K562 (cell line): Measurements from ENCODE around the gene CCDC159. TPM values are rescaled to one million over a fixed set of nuclear protein-coding genes. Genes with fewer than 3 reads are reported as not detected.
A peak's percentile ranks its signal among the peaks of the same experiment; 100 is the strongest.

Experiments used
- ATAC-seq: fragments of 200-7000 bp; cut with Tn5 transposase; 3 replicates; pipeline ENCODE4 v1.9.1; 2020; ENCODE audit warnings: moderate library complexity
- BruUV-seq: library from RNA; stranded (reverse); fragments of 400-500 nt; replicated peaks from 2 replicates; lab custom pipeline; 2021; lab: Mats Ljungman, UMichigan
- CTCF ChIA-PET: fragments of 300-600 bp; formaldehyde crosslinking; extraction: SDS; loops from one replicate; lab custom pipeline; 2021; ENCODE audit warnings: low intra/inter-chr PET ratio; lab: Yijun Ruan, JAX
- POLR2A ChIA-PET: fragments of 300-600, 350-650 bp; sonication (Branson Sonifier 250); formaldehyde crosslinking; extraction: SDS; loops from one replicate; lab custom pipeline; 2021; ENCODE audit warnings: antibody characterized with exemption, inconsistent platforms; lab: Yijun Ruan, JAX
- DNase-seq, 4 experiments: peaks; one replicate each; pipeline versions ENCODE4 v3.0.0 to v3.0.0-alpha.2; 2011 to 2018; ENCODE audit warnings: low spot score in 3 of 4, mixed read lengths in 3 of 4; ENCODE audit errors: extremely low read depth in 1 of 4
- FAIRE-seq: peaks from 2 replicates; lab custom pipeline; 2011; peaks lifted over from hg19 to GRCh38; lab: Jason Lieb, UNC
- H2AFZ ChIP-seq: 2 replicates; pipeline ENCODE4 v1.6.0; 2011; ENCODE audit warnings: low read depth, low read length, control low read depth, inconsistent platforms
- H3K27ac ChIP-seq: fragments of 200-600 bp; 3 replicates; pipeline ENCODE4 v1.8.0; 2011; ENCODE audit warnings: low read depth, mild to moderate bottlenecking, control low read depth, inconsistent platforms, low read length, moderate library complexity, mixed read lengths; ENCODE audit errors: extremely low read depth
- H3K27me3 ChIP-seq, 2 experiments: fragments of 300-600 bp in 1 of 2; 2 replicates in 1 of 2; 3 replicates in 1 of 2; pipeline versions ENCODE4 v1.6.0 to v1.8.0; 2011; ENCODE audit warnings: inconsistent platforms in 2 of 2, low read length in 2 of 2, mild to moderate bottlenecking in 1 of 2, mixed read lengths in 1 of 2, moderate library complexity in 1 of 2; ENCODE audit not compliant: control insufficient read depth in 2 of 2, insufficient read depth in 2 of 2
- H3K36me3 ChIP-seq: fragments of 300-600 bp; 3 replicates; pipeline ENCODE4 v1.8.0; 2011; ENCODE audit warnings: mild to moderate bottlenecking, low read length, inconsistent platforms; ENCODE audit not compliant: control insufficient read depth, insufficient read depth
- H3K4me1 ChIP-seq, 2 experiments: fragments of 200-600 bp in 1 of 2; replicated peaks in 1 of 2; 2 replicates in 1 of 2; 3 replicates in 1 of 2; pipeline versions ENCODE4 v1.5.1 to v1.8.0; 2011; ENCODE audit warnings: inconsistent platforms in 2 of 2, low read length in 2 of 2, mild to moderate bottlenecking in 1 of 2, mixed read lengths in 1 of 2, moderate library complexity in 1 of 2; ENCODE audit not compliant: control insufficient read depth in 2 of 2, insufficient read depth in 2 of 2
- H3K4me2 ChIP-seq: 2 replicates; pipeline ENCODE4 v1.6.1; 2011; ENCODE audit warnings: low read length, control low read depth, inconsistent platforms, mixed read lengths; ENCODE audit not compliant: insufficient read depth
- H3K4me3 ChIP-seq: fragments of 200-600 bp; sonication (generic), shearing (Covaris generic); 2 replicates; pipeline ENCODE4 v1.5.1; 2016; ENCODE audit warnings: control low read depth, inconsistent platforms
- H3K79me2 ChIP-seq: fragments of 200-600 bp; 3 replicates; pipeline ENCODE4 v1.8.0; 2011; ENCODE audit warnings: low read length, inconsistent platforms; ENCODE audit not compliant: control insufficient read depth, insufficient read depth
- H3K9ac ChIP-seq, 2 experiments: 2 replicates each; pipeline versions ENCODE4 v1.6.0 to v1.6.1; 2011; ENCODE audit warnings: low read depth in 2 of 2, low read length in 2 of 2, control low read depth in 1 of 2, inconsistent platforms in 1 of 2, mild to moderate bottlenecking in 1 of 2, mixed read lengths in 1 of 2; ENCODE audit not compliant: insufficient read depth in 1 of 2
- H3K9me1 ChIP-seq: one replicate; pipeline ENCODE4 v1.6.0; 2011; ENCODE audit warnings: inconsistent platforms, mild to moderate bottlenecking, low read length, moderate library complexity; ENCODE audit not compliant: control insufficient read depth, insufficient read depth
- H3K9me3 ChIP-seq: replicated peaks from 2 replicates; pipeline ENCODE4 v1.5.1; 2011; ENCODE audit warnings: low read depth, low read length, inconsistent platforms; ENCODE audit not compliant: control insufficient read depth, insufficient read depth
- H4K20me1 ChIP-seq: replicated peaks from 2 replicates; pipeline ENCODE4 v1.6.1; 2011; ENCODE audit warnings: low read length, inconsistent platforms, mixed read lengths; ENCODE audit not compliant: control insufficient read depth, insufficient read depth
- CREM ChIP-seq: IDR thresholded peaks from 2 replicates; pipeline ENCODE4 v1.6.1; 2014; ENCODE audit warnings: antibody characterized with exemption, low read depth
- FOS ChIP-seq: IDR thresholded peaks from 3 replicates; pipeline ENCODE4 v1.6.1; 2011; ENCODE audit not compliant: insufficient read length; ENCODE audit errors: extremely low read depth
- FOXA3 ChIP-seq, 2 experiments: fragments of 450-650 bp in 1 of 2; sonication (generic) in 1 of 2; formaldehyde crosslinking; IDR thresholded peaks in 1 of 2; conservative IDR thresholded peaks in 1 of 2; 2 replicates each; pipeline versions ENCODE4 v1.4.0 to v1.8.0; 2020 to 2022; ENCODE audit warnings: mild to moderate bottlenecking in 2 of 2, missing genetic modification reagents in 1 of 2
- KDM1A ChIP-seq, 2 experiments: fragments of 450-650 bp; IDR thresholded peaks; 2 replicates each; pipeline ENCODE4 v1.6.1; 2016; ENCODE audit warnings: mild to moderate bottlenecking in 2 of 2
- KLF1 ChIP-seq: fragments of 450-650 bp; IDR thresholded peaks from 2 replicates; pipeline ENCODE4 v1.6.1; 2016; ENCODE audit warnings: missing genetic modification characterization, missing compliant biosample characterization
- LCOR ChIP-seq: sonication (generic); formaldehyde crosslinking; IDR thresholded peaks from 2 replicates; pipeline ENCODE4 v1.8.0; 2022; ENCODE audit warnings: mild to moderate bottlenecking, missing genetic modification reagents
- MXI1 ChIP-seq: IDR thresholded peaks from 2 replicates; pipeline ENCODE4 v1.6.1; 2011; ENCODE audit warnings: low read depth, mild to moderate bottlenecking, improper control_type of control experiment, low read length
- NFRKB ChIP-seq: fragments of 450-650 bp; IDR thresholded peaks from 2 replicates; pipeline ENCODE4 v1.6.1; 2016; ENCODE audit warnings: low read depth
- RBFOX2 ChIP-seq: fragments of 200-400 bp; formaldehyde crosslinking; IDR thresholded peaks from 2 replicates; pipeline ENCODE4 v1.6.1; 2017; ENCODE audit warnings: low read depth, mild to moderate bottlenecking, low read length, moderate library complexity
- RBM14 ChIP-seq: fragments of 200-400 bp; formaldehyde crosslinking; IDR thresholded peaks from 2 replicates; pipeline ENCODE4 v1.6.1; 2018; ENCODE audit warnings: low read depth, mild to moderate bottlenecking, low read length, moderate library complexity, borderline replicate concordance; ENCODE audit not compliant: insufficient read depth
- RBM25 ChIP-seq: fragments of 200-400 bp; formaldehyde crosslinking; IDR thresholded peaks from 2 replicates; pipeline ENCODE4 v1.6.1; 2018; ENCODE audit warnings: low read length, low read depth, moderate library complexity; ENCODE audit not compliant: severe bottlenecking
- SMAD4 ChIP-seq: fragments of 250-450 bp; sonication (Bioruptor Pico); conservative IDR thresholded peaks from 2 replicates; pipeline ENCODE4 v1.8.0; 2021; ENCODE audit warnings: inconsistent platforms, mild to moderate bottlenecking, moderate library complexity
- U2AF1 ChIP-seq: fragments of 200-400 bp; formaldehyde crosslinking; optimal IDR thresholded peaks from 2 replicates; pipeline ENCODE3; 2017; ENCODE audit warnings: mild to moderate bottlenecking, low read depth, low read length, moderate library complexity
- ZC3H8 ChIP-seq: fragments of 450-650 bp; IDR thresholded peaks from 2 replicates; pipeline ENCODE4 v1.6.1; 2017
- ZNF212 ChIP-seq: fragments of 450-650 bp; formaldehyde crosslinking; IDR thresholded peaks from 2 replicates; pipeline ENCODE4 v1.4.0; 2020; ENCODE audit warnings: mild to moderate bottlenecking
- WGBS: fragments of 100-300 bp; shearing (Covaris generic); methylation state at CpG from one replicate; pipeline ENCODE4 v1.1.6; 2016; ENCODE audit warnings: low coverage, mixed read lengths; ENCODE audit not compliant: insufficient coverage; ENCODE audit errors: missing lambda C conversion rate; 5-methylcytosine and 5-hydroxymethylcytosine counted together
- in situ Hi-C: fragments of 300-500 bp; cut with MboI; formaldehyde crosslinking; loops from 4 replicates; pipeline ENCODE4 v1.15.0; 2018; ENCODE audit warnings: inconsistent platforms, mixed read lengths
- intact Hi-C: fragments of 100-400 bp; cut with micrococcal nuclease; formaldehyde crosslinking; loops from 2 replicates; pipeline ENCODE4 v1.14.2; 2022
- polyA plus RNA-seq, 8 experiments: library from polyadenylated mRNA; depleted of rRNA in 4 of 8; stranded (reverse) in 5 of 8; unstranded in 3 of 8; fragments of >200 nt; fragmentation: Nextera tagmentation in 2 of 8; fragmentation: Illumina TruSeq in 1 of 8; extraction: Ambion mirVana in 2 of 8; extraction: Trizol in 1 of 8; gene quantifications; 2 replicates each; pipeline versions ENCODE4 v1.2.1 to v1.2.3, GENCODE V29; 2011 to 2014; ENCODE audit warnings: inconsistent platforms in 1 of 8, missing spikeins in 1 of 8
- total RNA-seq, 7 experiments: library from RNA; depleted of rRNA in 6 of 7; stranded (reverse); fragments of >200 nt in 6 of 7; fragmentation: Illumina TruSeq in 2 of 7; extraction: Trizol in 2 of 7; gene quantifications; 2 replicates each; pipeline versions ENCODE4 v1.2.1 to v1.2.3, GENCODE V29; 2011 to 2021; ENCODE audit warnings: low replicate concordance in 1 of 7
- TF ChIP-seq, protein P1 (sequence below): fragments of 450-650 bp; IDR thresholded peaks from 2 replicates; pipeline ENCODE4 v1.6.1; 2016; ENCODE audit warnings: borderline replicate concordance
- TF ChIP-seq, protein P2 (sequence below): sonication (generic); IDR thresholded peaks from 2 replicates; pipeline ENCODE4 v1.6.1; 2016
- TF ChIP-seq, protein P3 (sequence below): fragments of 450-650 bp; IDR thresholded peaks from 2 replicates; pipeline ENCODE4 v1.6.1; 2016

CCDC159 gene
- total and polyA plus RNA-seq, 9 of the 15 experiments (the other 6 are each of a cell fraction or from before 2014, with no cell fraction given) = 0.68 to 10.1 (median 4.7) TPM

DNA sequence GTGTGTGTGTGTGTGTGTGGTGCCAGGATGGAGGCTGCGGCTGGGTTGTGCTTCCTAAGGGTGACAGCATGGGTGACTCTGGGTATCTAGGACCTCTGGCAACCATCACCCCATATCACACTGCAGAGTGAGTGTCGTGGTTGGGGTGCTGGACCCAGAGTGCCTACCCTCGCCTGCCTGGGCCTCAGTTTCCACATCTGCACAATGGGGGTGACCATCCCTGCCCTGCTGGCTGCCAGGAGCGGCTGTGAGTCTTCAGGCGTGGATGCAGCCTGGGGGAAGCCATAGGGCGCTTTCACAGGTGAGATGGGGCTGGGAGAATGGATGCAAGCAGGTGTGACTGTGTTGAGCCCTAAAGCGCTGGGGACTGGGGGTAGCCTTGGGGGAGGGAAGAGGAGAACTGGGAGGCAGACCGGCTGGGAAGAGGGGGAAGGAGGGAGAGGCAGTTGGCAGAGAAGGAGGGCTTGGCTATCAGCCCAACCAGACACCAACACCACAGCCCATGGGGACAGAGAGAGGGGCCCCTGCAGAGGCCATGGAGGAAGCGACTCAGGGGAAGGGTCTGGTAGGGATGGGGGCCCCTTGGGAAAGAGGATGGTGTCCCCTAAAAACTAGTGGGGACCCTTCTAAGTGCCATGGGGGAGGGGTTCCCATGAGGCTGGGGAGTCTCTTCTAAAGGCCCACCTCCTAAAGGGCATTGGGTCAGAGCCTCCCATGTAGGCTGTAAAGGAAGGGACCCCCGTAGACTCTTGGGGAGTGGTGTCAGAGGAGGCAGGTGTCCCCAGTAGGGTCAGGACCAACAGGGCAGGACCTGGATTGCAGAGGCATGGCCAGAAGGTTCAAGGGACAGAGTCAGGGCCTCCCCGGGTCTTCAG is 10.6 kb downstream of the CCDC159 start:
- ChIA-PET CTCF (no interaction called here), POLR2A (no interaction called here)
- no peak overlapping the region for H3K27ac ChIP-seq
- DNase-seq = peak in 1 of 4 experiments; percentile 7
- 0 out of 4 replicates have a peak overlapping the region, but pooled peaks of 1 of the 2 experiments have one; percentile 43 for H3K9ac ChIP-seq
- WGBS = 64% methylated on average over 10 of the region's 11 CpGs
- intact Hi-C loops (no loop called here), in situ Hi-C loops (no loop called here)
- BruUV-seq = no TSS peak
- H3K4me3 ChIP-seq = no peak overlapping the region
- H4K20me1 ChIP-seq = no peaks in the 10 kb centered on the region
- no peak overlapping the region for H3K4me2 ChIP-seq
- no peaks in the 10 kb centered on the region for H3K9me3 ChIP-seq
- H3K79me2 ChIP-seq = peaks cover 6% of the 10 kb centered on the region; the same call in 1 of the 3 replicates
- no peaks in the 10 kb centered on the region for H3K27me3 ChIP-seq
- no peak overlapping the region for H2AFZ ChIP-seq
- H3K4me1 ChIP-seq = peaks cover 30 to 67% of the 10 kb centered on the region in 2 experiments; a peak in 4 of 5 replicates
- no peak for ATAC-seq
- H3K9me1 ChIP-seq = peaks cover 3% of the 10 kb centered on the region
- H3K36me3 ChIP-seq = no peaks in the 10 kb centered on the region; the same call in 2 of the 3 replicates
- no peak for FAIRE-seq
- TF ChIP-seq, protein P1, sequence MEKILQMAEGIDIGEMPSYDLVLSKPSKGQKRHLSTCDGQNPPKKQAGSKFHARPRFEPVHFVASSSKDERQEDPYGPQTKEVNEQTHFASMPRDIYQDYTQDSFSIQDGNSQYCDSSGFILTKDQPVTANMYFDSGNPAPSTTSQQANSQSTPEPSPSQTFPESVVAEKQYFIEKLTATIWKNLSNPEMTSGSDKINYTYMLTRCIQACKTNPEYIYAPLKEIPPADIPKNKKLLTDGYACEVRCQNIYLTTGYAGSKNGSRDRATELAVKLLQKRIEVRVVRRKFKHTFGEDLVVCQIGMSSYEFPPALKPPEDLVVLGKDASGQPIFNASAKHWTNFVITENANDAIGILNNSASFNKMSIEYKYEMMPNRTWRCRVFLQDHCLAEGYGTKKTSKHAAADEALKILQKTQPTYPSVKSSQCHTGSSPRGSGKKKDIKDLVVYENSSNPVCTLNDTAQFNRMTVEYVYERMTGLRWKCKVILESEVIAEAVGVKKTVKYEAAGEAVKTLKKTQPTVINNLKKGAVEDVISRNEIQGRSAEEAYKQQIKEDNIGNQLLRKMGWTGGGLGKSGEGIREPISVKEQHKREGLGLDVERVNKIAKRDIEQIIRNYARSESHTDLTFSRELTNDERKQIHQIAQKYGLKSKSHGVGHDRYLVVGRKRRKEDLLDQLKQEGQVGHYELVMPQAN = no peak
- TF ChIP-seq SMAD4 (CRISPR knock-in tag) (no peak), U2AF1 (no peak), ZNF212 (CRISPR knock-in tag) (no peak), KLF1 (tag) (no peak), RBM25 (peak; percentile 27), FOXA3 (CRISPR knock-in tag; conservative IDR thresholded peaks at IDR 0.05 in 1 of 2, IDR thresholded peaks at IDR 0.05 in 1 of 2) (no peak), FOS (no peak), MXI1 (no peak), CREM (no peak), LCOR (CRISPR knock-in tag) (no peak), NFRKB (no peak), RBM14 (no peak), KDM1A (IDR thresholded peaks at IDR 0.05) (0 out of 4 replicates have a peak, but pooled peaks of 1 of the 2 experiments have one; percentile 17), RBFOX2 (no peak), ZC3H8 (no peak)
- TF ChIP-seq, protein P2, sequence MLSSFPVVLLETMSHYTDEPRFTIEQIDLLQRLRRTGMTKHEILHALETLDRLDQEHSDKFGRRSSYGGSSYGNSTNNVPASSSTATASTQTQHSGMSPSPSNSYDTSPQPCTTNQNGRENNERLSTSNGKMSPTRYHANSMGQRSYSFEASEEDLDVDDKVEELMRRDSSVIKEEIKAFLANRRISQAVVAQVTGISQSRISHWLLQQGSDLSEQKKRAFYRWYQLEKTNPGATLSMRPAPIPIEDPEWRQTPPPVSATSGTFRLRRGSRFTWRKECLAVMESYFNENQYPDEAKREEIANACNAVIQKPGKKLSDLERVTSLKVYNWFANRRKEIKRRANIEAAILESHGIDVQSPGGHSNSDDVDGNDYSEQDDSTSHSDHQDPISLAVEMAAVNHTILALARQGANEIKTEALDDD = no peak
- TF ChIP-seq, protein P3, sequence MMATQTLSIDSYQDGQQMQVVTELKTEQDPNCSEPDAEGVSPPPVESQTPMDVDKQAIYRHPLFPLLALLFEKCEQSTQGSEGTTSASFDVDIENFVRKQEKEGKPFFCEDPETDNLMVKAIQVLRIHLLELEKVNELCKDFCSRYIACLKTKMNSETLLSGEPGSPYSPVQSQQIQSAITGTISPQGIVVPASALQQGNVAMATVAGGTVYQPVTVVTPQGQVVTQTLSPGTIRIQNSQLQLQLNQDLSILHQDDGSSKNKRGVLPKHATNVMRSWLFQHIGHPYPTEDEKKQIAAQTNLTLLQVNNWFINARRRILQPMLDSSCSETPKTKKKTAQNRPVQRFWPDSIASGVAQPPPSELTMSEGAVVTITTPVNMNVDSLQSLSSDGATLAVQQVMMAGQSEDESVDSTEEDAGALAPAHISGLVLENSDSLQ = no peak
